ENCODE data around the gene ATOH7.
"Not testable (repeated sequence)": the region's sequence is repeated elsewhere in the genome, so short reads cannot be mapped to it uniquely, and the experiment has no call there.

DNA sequence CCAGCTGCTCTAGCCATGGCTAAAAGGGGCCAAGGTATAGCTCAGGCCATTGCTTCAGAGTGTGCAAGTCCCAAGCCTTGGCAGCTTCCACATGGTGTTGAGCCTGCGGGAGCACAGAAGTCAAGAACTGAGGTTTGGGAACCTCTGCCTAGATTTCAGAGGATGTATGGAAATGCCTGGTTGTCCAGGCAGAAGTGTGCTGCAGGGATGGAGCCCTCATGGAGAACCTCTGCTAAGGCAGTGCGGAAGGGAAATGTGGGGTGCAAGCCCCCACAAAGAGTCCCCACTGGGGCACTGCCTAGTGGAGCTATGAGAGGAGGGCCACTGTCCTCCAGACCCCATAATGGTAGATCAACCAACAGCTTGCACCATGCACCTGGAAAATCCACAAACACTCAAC is 45.9 kb upstream of the ATOH7 start:
- TF ChIP-seq, protein P1, sequence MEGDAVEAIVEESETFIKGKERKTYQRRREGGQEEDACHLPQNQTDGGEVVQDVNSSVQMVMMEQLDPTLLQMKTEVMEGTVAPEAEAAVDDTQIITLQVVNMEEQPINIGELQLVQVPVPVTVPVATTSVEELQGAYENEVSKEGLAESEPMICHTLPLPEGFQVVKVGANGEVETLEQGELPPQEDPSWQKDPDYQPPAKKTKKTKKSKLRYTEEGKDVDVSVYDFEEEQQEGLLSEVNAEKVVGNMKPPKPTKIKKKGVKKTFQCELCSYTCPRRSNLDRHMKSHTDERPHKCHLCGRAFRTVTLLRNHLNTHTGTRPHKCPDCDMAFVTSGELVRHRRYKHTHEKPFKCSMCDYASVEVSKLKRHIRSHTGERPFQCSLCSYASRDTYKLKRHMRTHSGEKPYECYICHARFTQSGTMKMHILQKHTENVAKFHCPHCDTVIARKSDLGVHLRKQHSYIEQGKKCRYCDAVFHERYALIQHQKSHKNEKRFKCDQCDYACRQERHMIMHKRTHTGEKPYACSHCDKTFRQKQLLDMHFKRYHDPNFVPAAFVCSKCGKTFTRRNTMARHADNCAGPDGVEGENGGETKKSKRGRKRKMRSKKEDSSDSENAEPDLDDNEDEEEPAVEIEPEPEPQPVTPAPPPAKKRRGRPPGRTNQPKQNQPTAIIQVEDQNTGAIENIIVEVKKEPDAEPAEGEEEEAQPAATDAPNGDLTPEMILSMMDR (IDR thresholded peaks at IDR 0.05; ENCODE audit: low read length) = not testable (repeated sequence)
- not testable (repeated sequence) for TF ChIP-seq EZH2 (IDR thresholded peaks at IDR 0.05; ENCODE audit: borderline replicate concordance, low read length)

Measured in OCI-LY1 (cell line).